SW 1271 (cell line): ENCODE measurements around the gene MYLK4.

Experiments used
- DNase-seq, 2 experiments: peaks; one replicate each; lab custom pipeline; 2025; lab: John Stamatoyannopoulos, UW

Gene MYLK4

GRCh38 chr6:2733736-2734480, 16.8 kb downstream of the MYLK4 start:
- DNase-seq, result no peak

GRCh38 chr6:2733324-2733723, 17.4 kb downstream of the MYLK4 start:
- no peak for DNase-seq

- DNase-seq, result no peak
Measured at GRCh38 chr6:2732503-2733089, 18.1 kb downstream of the MYLK4 start.

GRCh38 chr6:2731281-2731909, 19.3 kb downstream of the MYLK4 start:
- DNase-seq, result no peak

- DNase-seq, result no peak
Measured at GRCh38 chr6:2730353-2731107, 20.2 kb downstream of the MYLK4 start.

GRCh38 chr6:2729921-2730320, 20.8 kb downstream of the MYLK4 start:
- no peak for DNase-seq

- no peak for DNase-seq
Measured at GRCh38 chr6:2725999-2726567, 24.6 kb downstream of the MYLK4 start.

- no peak for DNase-seq
Measured at GRCh38 chr6:2725364-2725988, 25.2 kb downstream of the MYLK4 start.

- DNase-seq, result no peak
Measured at GRCh38 chr6:2721219-2721618, 29.5 kb downstream of the MYLK4 start.

GRCh38 chr6:2719093-2719455, 31.6 kb downstream of the MYLK4 start:
- DNase-seq, result no peak

GRCh38 chr6:2718334-2719092, 32.2 kb downstream of the MYLK4 start:
- DNase-seq, result no peak

GRCh38 chr6:2716936-2717700, 33.6 kb downstream of the MYLK4 start:
- DNase-seq, result no peak

GRCh38 chr6:2715737-2716136, 35.0 kb downstream of the MYLK4 start:
- DNase-seq, result no peak

GRCh38 chr6:2714111-2714895, 36.4 kb downstream of the MYLK4 start:
- DNase-seq, result no peak

- DNase-seq, result no peak
Measured at GRCh38 chr6:2713473-2714110, 37.1 kb downstream of the MYLK4 start.

- no peak for DNase-seq
Measured at GRCh38 chr6:2712102-2712501, 38.6 kb downstream of the MYLK4 start.

- no peak for DNase-seq
Measured at GRCh38 chr6:2710412-2710811, 40.3 kb downstream of the MYLK4 start.

- DNase-seq, result no peak
Measured at GRCh38 chr6:2708456-2708855, 42.3 kb downstream of the MYLK4 start.

- no peak for DNase-seq
Measured at GRCh38 chr6:2706558-2706957, 44.2 kb downstream of the MYLK4 start.
